Heart left ventricle (tissue), 16 donors: ENCODE measurements around the gene GMEB1. TPM values are rescaled to one million over a fixed set of nuclear protein-coding genes. Genes with fewer than 3 reads are reported as not detected.
"Not testable (repeated sequence)": the region's sequence is repeated elsewhere in the genome, so short reads cannot be mapped to it uniquely, and the experiment has no call there.

ENCODE experiments used
- ATAC-seq, 4 donors: fragments of 200-7000 bp; cut with Tn5 transposase; one replicate each; pipeline ENCODE4 v1.9.1; 2020 to 2022; ENCODE audit warnings: moderate library complexity in 4 of 4, mild to moderate bottlenecking in 3 of 4, moderate number of reproducible peaks in 1 of 4
- DNase-seq, 5 donors: peaks; one replicate each; pipeline ENCODE4 v3.0.0-alpha.2; 2020
- H3K27ac ChIP-seq, 12 donors: fragments of 200-600 bp; sonication (generic) in 4 of 12; one replicate each; pipeline versions ENCODE4 v1.5.0 to v1.8.0; 2016 to 2022; ENCODE audit warnings: mild to moderate bottlenecking in 2 of 12
- H3K27me3 ChIP-seq, 9 donors: fragments of 200-600 bp; sonication (generic) in 2 of 9; one replicate each; pipeline versions ENCODE4 v1.5.1 to v1.8.0; 2016 to 2022; ENCODE audit warnings: mild to moderate bottlenecking in 3 of 9
- H3K36me3 ChIP-seq, 9 donors: fragments of 200-600 bp; sonication (generic) in 2 of 9; one replicate each; pipeline versions ENCODE4 v1.5.0 to v1.8.0; 2018 to 2022; ENCODE audit warnings: mild to moderate bottlenecking in 2 of 9
- H3K4me1 ChIP-seq, 12 donors: fragments of 200-600 bp; sonication (generic) in 4 of 12; one replicate each; pipeline versions ENCODE4 v1.5.0 to v1.8.0; 2016 to 2022; ENCODE audit warnings: mild to moderate bottlenecking in 3 of 12
- H3K4me3 ChIP-seq, 12 donors: fragments of 200-600 bp; sonication (generic) in 4 of 12; one replicate each; pipeline versions ENCODE4 v1.5.0 to v1.8.0; 2017 to 2022; ENCODE audit warnings: mild to moderate bottlenecking in 9 of 12, moderate library complexity in 4 of 12
- H3K9me3 ChIP-seq, 12 donors: fragments of 200-600 bp; sonication (generic) in 4 of 12; one replicate each; pipeline versions ENCODE4 v1.5.0 to v1.8.0; 2016 to 2022; ENCODE audit warnings: mild to moderate bottlenecking in 1 of 12
- POLR2A ChIP-seq, 2 donors: fragments of 450-650 bp; IDR thresholded peaks; one replicate each; pipeline ENCODE4 v1.6.1; 2017; ENCODE audit warnings: antibody characterized with exemption in 2 of 2, mild to moderate bottlenecking in 2 of 2, moderate library complexity in 2 of 2
- WGBS, 4 donors: extraction: QIAGEN DNeasy Blood & Tissue Kit in 2 of 4; methylation state at CpG; one replicate each; pipeline versions ENCODE4 v1.1.5 to v1.1.7; 2013 to 2018; 5-methylcytosine and 5-hydroxymethylcytosine counted together
- intact Hi-C, 10 donors: fragments of 100-400 bp; cut with DNase I; formaldehyde crosslinking; loops; one replicate each; pipeline versions ENCODE4 v1.11.1 to v1.14.2; 2022
- polyA plus RNA-seq, 2 donors: library from polyadenylated mRNA; stranded (reverse); fragments of 200-250 nt; gene quantifications; one replicate each; pipeline ENCODE4 v1.2.3, GENCODE V29; 2013
- total RNA-seq, 9 donors: library from RNA; depleted of rRNA in 2 of 9; stranded (reverse); fragments of >200 nt in 2 of 9; fragmentation: NEBNext Ultra II Directional in 3 of 9; extraction: Animal tissue kit (Norgen Biotek cat#: 25700) in 3 of 9; gene quantifications; one replicate each; pipeline versions ENCODE4 v1.1.0 to v1.2.4, GENCODE V29; 2016 to 2023
- TF ChIP-seq, protein P1 (sequence below), 12 donors: fragments of 200-600 bp; sonication (generic) in 4 of 12; IDR thresholded peaks; one replicate each; pipeline versions ENCODE4 v1.5.0 to v1.8.0; 2018 to 2022; ENCODE audit warnings: antibody characterized with exemption in 12 of 12, mild to moderate bottlenecking in 5 of 12
- donor health status: ischemic (EF 13 %, LVEDD 7.1; RV severe dilation, severe dysfunction).
- donor health status: healthy with polysubstance abuse.
- donor health status: DM: no; HTN: yes; CAD: no.
- donor health status: DM: no; HTN: no; CAD: no.
- donor health status: ischemic (EF 25% LVEDD 6.9; RV normal size, moderate dysfunction).
- donor health status: ischemic (EF 25% LVEDD 5.7; RV mildly dilated, moderate dysfunction).
- donor health status: healthy.
- donor health status: DM: yes; HTN: yes; CAD: no.
- donor health status: ischemic (EF 35%, LVEDD 5.7; RV mildly dilated, moderate dysfunction).
- donor health status: nonischemic (EF 11% LVEDD 7.7; RV severe dilation, severe dysfunction).
- donor health status: DM: yes; HTN: yes; CAD: no.
- donor health status: PGD.
- donor health status: ischemic (EF 29% LVEDD 5.4; RV normal size, mild dysfunction).
- donor health status: nonischemic (EF 23%, LVEDD 6.1; RV moderate dilation, normal function).

Gene GMEB1
- total and polyA plus RNA-seq, 11 donors, result 2.2 to 8.5 (median 6.1) TPM

DNA sequence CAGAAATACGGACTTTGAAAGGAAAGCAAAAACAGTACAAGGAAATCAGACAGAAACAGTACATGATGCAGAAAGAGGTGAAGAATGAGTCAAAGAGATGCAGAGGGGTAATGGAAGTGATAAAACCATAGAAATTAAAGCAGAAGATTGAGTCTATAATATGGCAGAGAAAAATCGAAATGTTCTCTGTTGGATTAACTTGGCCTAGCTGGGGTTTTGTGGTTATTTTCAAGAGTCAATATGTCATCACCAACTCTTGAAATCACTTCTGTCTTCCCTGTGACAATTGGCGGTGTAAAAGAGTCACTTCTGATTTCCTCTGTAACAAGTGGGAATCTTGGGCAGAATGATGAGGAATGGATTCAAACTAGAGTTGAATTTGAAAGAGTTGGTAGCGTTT is 75.6 kb downstream of the GMEB1 start:
- Histone ChIP-seq H3K4me3 (no peak overlapping the region), H3K4me1 (peaks cover 5 to 84% (median 69%) of the 10 kb centered on the region in 12 donors), H3K27ac (no peak overlapping the region), H3K36me3 (peaks cover 0 to 94% (median 82%) of the 10 kb centered on the region in 9 donors), H3K9me3 (no peaks in the 10 kb centered on the region), H3K27me3 (no peaks in the 10 kb centered on the region)
- intact Hi-C loops, result no loop called here
- ATAC-seq, result no peak
- TF ChIP-seq, protein P1, sequence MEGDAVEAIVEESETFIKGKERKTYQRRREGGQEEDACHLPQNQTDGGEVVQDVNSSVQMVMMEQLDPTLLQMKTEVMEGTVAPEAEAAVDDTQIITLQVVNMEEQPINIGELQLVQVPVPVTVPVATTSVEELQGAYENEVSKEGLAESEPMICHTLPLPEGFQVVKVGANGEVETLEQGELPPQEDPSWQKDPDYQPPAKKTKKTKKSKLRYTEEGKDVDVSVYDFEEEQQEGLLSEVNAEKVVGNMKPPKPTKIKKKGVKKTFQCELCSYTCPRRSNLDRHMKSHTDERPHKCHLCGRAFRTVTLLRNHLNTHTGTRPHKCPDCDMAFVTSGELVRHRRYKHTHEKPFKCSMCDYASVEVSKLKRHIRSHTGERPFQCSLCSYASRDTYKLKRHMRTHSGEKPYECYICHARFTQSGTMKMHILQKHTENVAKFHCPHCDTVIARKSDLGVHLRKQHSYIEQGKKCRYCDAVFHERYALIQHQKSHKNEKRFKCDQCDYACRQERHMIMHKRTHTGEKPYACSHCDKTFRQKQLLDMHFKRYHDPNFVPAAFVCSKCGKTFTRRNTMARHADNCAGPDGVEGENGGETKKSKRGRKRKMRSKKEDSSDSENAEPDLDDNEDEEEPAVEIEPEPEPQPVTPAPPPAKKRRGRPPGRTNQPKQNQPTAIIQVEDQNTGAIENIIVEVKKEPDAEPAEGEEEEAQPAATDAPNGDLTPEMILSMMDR (IDR thresholded peaks at IDR 0.05), result no peak
- no peak for TF ChIP-seq POLR2A (IDR thresholded peaks at IDR 0.05)
- WGBS, 4 donors, result 62 to 66% (median 65%) methylated on average over 4 of the region's 4 CpGs
- no peak for DNase-seq

DNA sequence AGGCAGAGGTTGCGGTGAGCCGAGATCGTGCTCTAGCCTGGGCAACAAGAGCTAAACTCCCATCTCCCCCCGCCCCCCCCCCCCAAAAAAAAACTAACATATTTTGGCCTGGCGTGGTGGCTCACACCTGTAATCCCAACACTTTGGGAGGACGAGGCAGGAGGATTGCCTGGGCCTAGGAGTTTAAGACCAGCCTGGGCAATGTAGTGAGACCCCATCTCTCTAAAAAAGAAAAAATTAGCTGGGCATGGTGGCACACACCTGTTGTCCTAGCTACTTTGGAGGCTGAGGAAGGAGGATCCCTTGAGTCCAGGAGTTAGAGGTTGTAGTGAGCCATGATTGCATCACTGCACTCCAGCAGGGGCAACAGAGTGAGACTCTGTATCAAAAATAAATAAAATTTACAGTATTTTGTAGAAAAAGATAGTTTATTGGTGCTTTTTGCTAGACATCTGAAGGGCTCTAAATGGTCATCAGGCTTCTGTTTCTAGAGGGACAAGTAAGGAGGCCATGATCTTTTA is 77.1 kb downstream of the GMEB1 start:
- no peak for DNase-seq
- H3K27me3 ChIP-seq, result no peaks in the 10 kb centered on the region
- H3K27ac ChIP-seq, result no peak overlapping the region
- H3K36me3 ChIP-seq, result peaks cover 0 to 79% (median 67%) of the 10 kb centered on the region in 9 donors
- 89 to 98% (median 97%) methylated on average over 6 of the region's 6 CpGs for WGBS, 4 donors
- no peaks in the 10 kb centered on the region for H3K9me3 ChIP-seq
- TF ChIP-seq, protein P1 (IDR thresholded peaks at IDR 0.05), result no peak
- no peak for TF ChIP-seq POLR2A (IDR thresholded peaks at IDR 0.05)
- ATAC-seq, result no peak
- H3K4me3 ChIP-seq, result no peak overlapping the region
- intact Hi-C loops, result no loop called here
- peaks cover 0 to 84% (median 69%) of the 10 kb centered on the region in 12 donors for H3K4me1 ChIP-seq

DNA sequence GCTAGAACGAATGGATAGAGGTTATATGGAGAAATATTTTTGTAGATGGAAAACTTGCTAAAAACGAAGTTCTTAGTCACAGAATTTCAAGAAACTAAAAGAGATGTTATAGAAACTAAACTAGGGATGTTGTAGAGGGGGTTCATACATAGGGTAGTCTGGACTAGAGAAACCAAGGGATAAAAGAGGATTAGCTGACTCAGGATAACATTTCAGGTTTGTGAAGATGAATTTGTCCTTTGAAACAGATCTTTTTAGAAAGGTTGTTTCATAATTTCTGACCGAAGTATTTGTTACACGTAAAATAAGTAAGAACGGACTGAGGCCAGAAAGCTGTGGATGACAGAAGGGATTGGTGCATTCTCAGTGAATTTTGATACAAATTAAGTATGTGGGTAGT is 81.7 kb downstream of the GMEB1 start:
- DNase-seq (no peak), ATAC-seq (no peak)
- Histone ChIP-seq H3K9me3 (no peaks in the 10 kb centered on the region), H3K36me3 (peaks cover 0 to 56% (median 32%) of the 10 kb centered on the region in 9 donors), H3K27me3 (no peaks in the 10 kb centered on the region), H3K4me1 (peaks cover 10 to 99% (median 85%) of the 10 kb centered on the region in 12 donors), H3K4me3 (no peak overlapping the region), H3K27ac (no peak overlapping the region)
- TF ChIP-seq, protein P1 (IDR thresholded peaks at IDR 0.05), result no peak
- WGBS, 4 donors, result 83 to 86% (median 85%) methylated on average over 5 of the region's 5 CpGs
- intact Hi-C loops, result no loop called here

DNA sequence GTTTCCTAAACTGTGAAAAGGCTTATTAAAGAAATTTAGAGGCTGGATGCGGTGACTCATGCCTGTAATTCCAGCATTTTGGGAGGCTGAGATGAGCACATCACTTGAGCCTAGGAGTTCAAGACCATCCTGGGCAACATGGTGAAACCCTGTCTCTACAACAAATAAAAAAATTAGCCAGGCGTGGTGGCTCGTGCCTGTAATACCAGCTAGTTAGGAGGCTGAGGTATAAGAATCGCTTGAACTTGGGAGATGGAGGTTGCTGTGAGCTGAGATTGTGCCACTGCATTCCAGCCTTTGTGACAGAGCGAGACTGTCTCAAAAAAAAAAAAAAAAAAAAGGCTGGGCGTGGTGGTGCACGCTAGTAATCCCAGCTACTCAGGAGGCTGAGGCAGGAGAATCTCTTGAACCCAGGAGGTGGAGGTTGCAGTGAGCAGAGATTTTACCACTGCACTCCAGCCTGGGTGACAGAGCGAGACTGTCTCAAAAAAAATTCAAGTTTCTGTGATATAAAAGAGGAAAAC is 82.2 kb downstream of the GMEB1 start:
- H3K4me3 ChIP-seq, DNase-seq, H3K9me3 ChIP-seq, ATAC-seq, H3K27me3 ChIP-seq, intact Hi-C loops: not testable (repeated sequence)
- Histone ChIP-seq H3K4me1 (peaks cover 11 to 100% (median 86%) of the 10 kb centered on the region in 12 donors), H3K27ac (peak overlapping the region in 1 of 12 donors; percentile 9), H3K36me3 (peaks cover 0 to 57% (median 29%) of the 10 kb centered on the region in 9 donors)
- WGBS, 4 donors, result 70 to 81% (median 74%) methylated on average over 8 of the region's 8 CpGs
